ENCODE data around the gene GRID2. TPM values are rescaled to one million over a fixed set of nuclear protein-coding genes. Genes with fewer than 3 reads are reported as not detected.

Gene GRID2
- total RNA-seq, 1 donor from 2014 or later, result not detected

DNA sequence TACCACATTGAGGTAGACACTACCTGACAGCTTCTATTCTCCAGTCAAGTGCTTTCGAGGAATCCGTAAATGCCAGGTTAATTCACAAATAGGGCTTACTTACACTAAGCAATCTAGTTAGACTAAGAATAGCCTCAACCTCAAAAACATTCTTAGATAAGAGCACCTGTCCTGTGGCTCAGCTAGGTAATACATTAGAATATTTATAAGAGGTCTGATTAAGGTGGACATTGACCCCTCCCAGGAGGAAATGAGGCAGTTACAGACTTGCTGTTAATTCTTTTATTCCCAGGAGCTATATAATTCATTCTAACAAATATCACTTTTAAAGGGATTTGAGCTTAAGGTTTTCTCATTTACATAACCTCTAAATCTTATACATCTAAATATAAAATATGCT is 758.1 kb downstream of the GRID2 start:
- no peaks in the 10 kb centered on the region for H3K36me3 Mint-ChIP-seq (ENCODE audit: low read depth)
- no peaks in the 10 kb centered on the region for H3K27me3 Mint-ChIP-seq (ENCODE audit: low read depth)
- no peaks in the 10 kb centered on the region for H3K4me1 Mint-ChIP-seq (ENCODE audit: low read depth)
- intact Hi-C loops (cut with micrococcal nuclease), result no loop called here
- H3K27ac Mint-ChIP-seq, result no peak overlapping the region
- H3K9me3 Mint-ChIP-seq, result peaks cover 3% of the 10 kb centered on the region
- no peak for DNase-seq (ENCODE audit: low spot score)
- no peak overlapping the region for H3K4me3 Mint-ChIP-seq (ENCODE audit: low read depth)

DNA sequence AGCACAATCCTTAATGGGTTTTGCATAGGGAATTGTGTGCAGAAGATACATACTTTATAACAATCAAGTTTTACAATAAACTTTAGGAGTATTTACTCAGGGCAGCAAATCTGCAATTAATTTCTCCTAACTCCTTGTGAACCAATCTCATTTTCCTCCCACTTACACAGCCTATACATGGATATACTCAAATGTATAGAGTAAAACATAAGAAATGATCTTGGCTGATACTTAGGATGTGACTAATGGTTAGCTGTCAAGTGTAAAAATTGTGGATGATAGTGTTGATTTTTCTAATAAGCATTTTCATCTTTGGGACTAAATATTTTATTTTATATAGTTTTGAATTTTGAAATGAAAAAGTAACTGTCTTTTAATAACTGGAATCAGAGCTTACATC is 759.6 kb downstream of the GRID2 start:
- peaks cover 3% of the 10 kb centered on the region for H3K9me3 Mint-ChIP-seq
- no peaks in the 10 kb centered on the region for H3K36me3 Mint-ChIP-seq (ENCODE audit: low read depth)
- no peak overlapping the region for H3K27ac Mint-ChIP-seq
- no peak for DNase-seq (ENCODE audit: low spot score)
- no peaks in the 10 kb centered on the region for H3K4me1 Mint-ChIP-seq (ENCODE audit: low read depth)
- no peak overlapping the region for H3K4me3 Mint-ChIP-seq (ENCODE audit: low read depth)
- intact Hi-C loops (cut with micrococcal nuclease), result no loop called here
- H3K27me3 Mint-ChIP-seq (ENCODE audit: low read depth), result no peaks in the 10 kb centered on the region

DNA sequence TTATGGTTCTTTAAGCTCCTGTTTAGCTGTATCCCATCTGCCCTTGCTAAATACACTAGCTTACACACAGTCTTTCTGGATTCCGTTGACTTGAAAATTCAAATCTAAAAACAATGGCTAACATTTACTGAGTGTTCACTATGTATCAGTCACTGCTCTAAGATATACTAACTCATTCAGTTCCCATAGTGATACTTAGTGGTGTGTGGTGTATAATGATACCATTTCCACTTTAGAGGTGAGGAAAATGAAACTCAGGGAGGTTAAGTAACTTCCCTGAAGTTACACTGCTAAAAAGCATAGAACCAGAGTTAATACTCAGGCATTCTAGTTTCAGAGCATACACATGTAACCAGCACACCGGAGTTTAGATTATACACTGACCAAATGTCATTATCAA is 762.0 kb downstream of the GRID2 start:
- Mint-ChIP-seq H3K36me3 (ENCODE audit: low read depth) (no peaks in the 10 kb centered on the region), H3K4me1 (ENCODE audit: low read depth) (no peaks in the 10 kb centered on the region), H3K27ac (no peak overlapping the region), H3K27me3 (ENCODE audit: low read depth) (no peaks in the 10 kb centered on the region), H3K4me3 (ENCODE audit: low read depth) (no peak overlapping the region), H3K9me3 (peaks cover 3% of the 10 kb centered on the region)
- DNase-seq (ENCODE audit: low spot score), result no peak
- intact Hi-C loops (cut with micrococcal nuclease), result no loop called here

DNA sequence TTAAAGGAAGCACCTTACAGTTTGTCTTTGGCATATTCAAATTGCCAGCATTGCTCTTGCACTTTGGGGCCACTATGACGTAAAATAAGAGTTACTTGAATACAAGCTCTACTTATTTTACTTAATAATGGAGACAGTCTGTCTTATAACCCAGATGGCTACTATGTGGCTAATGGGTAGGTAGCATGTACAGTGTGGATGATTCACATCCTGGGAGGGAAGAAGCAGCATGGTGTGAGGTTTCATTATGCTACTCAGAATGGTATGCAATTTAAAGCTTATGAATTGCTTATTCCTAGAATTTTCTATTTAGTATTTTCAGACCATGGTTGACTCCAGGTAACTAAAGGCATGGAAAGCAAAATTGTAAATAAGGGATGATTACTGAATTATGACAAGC is 763.0 kb downstream of the GRID2 start:
- Mint-ChIP-seq H3K4me1 (ENCODE audit: low read depth) (no peaks in the 10 kb centered on the region), H3K27me3 (ENCODE audit: low read depth) (no peaks in the 10 kb centered on the region), H3K9me3 (peaks cover 3% of the 10 kb centered on the region), H3K36me3 (ENCODE audit: low read depth) (no peaks in the 10 kb centered on the region), H3K27ac (no peak overlapping the region), H3K4me3 (ENCODE audit: low read depth) (no peak overlapping the region)
- DNase-seq (ENCODE audit: low spot score), result no peak
- intact Hi-C loops (cut with micrococcal nuclease), result no loop called here

DNA sequence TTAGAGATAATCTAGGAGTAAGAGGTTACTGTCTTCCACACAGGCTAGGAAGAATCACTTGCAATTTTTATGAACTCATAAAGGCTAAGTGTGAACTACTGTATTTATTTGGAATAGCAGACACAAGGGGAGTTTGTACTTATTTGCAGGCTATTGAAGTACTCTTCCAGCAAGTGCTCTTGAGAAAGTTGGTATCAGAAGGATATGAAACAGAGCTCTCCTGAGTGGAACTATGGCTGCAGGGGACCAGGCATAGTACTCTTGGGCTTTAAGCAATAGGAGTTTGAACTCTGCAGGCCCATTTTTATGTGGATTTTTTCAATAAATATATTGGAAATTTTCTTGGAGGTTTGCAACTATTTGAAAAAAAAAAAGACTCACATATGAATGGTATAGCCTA is 768.5 kb downstream of the GRID2 start:
- H3K27me3 Mint-ChIP-seq (ENCODE audit: low read depth), result no peaks in the 10 kb centered on the region
- intact Hi-C loops (cut with micrococcal nuclease), result no loop called here
- H3K27ac Mint-ChIP-seq, result no peak overlapping the region
- H3K4me1 Mint-ChIP-seq (ENCODE audit: low read depth), result no peaks in the 10 kb centered on the region
- H3K9me3 Mint-ChIP-seq, result no peaks in the 10 kb centered on the region
- H3K4me3 Mint-ChIP-seq (ENCODE audit: low read depth), result no peak overlapping the region
- H3K36me3 Mint-ChIP-seq (ENCODE audit: low read depth), result no peaks in the 10 kb centered on the region
- DNase-seq (ENCODE audit: low spot score), result no peak

DNA sequence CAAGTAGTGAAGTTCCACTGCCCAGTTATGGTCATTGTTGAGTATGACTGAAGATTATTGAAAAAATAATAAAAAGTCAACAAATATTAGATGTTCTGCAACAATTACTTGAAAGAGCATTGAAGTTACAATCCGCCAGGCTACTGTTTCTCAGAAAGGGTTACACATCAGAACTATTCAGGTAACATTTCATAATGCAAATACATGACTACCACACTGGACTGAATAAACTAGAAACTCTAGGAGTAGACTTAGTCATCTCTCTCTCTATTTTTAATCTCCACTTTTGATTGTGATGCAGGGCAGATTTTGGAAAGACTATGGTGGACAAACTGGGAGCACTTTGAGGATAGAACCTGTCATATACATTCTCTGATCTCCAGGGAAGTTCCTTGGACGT is 776.5 kb downstream of the GRID2 start:
- Mint-ChIP-seq H3K4me3 (ENCODE audit: low read depth) (no peak overlapping the region), H3K27me3 (ENCODE audit: low read depth) (no peaks in the 10 kb centered on the region), H3K4me1 (ENCODE audit: low read depth) (no peaks in the 10 kb centered on the region), H3K27ac (no peak overlapping the region), H3K36me3 (ENCODE audit: low read depth) (no peaks in the 10 kb centered on the region), H3K9me3 (no peaks in the 10 kb centered on the region)
- intact Hi-C loops (cut with micrococcal nuclease), result no loop called here
- no peak for DNase-seq (ENCODE audit: low spot score)

DNA sequence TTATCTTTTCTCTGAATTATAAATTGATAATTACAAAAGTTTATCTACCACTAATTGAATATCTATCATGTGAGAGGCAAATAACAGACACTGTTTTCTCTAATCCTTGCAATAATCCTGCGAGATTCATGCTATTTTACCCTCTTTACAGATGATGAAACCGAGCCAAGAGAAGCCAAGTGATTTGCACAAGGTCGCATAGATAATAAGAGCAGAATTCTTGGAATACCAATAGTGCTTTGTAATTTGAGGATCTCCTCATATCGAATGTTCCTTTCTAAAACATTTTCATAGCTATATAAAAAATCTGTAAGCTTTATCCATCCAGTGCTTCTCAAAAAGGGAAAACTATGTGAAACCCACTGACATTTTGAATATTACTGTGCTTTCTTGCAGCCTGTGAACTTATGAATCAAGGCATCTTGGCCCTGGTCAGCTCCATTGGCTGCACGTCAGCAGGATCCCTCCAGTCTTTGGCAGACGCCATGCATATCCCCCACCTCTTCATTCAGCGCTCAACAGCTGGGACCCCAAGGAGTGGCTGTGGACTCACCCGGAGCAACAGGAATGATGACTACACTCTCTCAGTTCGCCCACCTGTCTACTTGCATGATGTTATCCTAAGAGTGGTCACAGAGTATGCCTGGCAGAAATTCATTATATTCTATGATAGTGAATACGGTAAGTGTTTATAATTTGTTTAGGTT is 781.0 kb downstream of the GRID2 start:
- intact Hi-C loops (cut with micrococcal nuclease), result no loop called here
- no peaks in the 10 kb centered on the region for H3K4me1 Mint-ChIP-seq (ENCODE audit: low read depth)
- H3K9me3 Mint-ChIP-seq, result no peaks in the 10 kb centered on the region
- H3K36me3 Mint-ChIP-seq (ENCODE audit: low read depth), result no peaks in the 10 kb centered on the region
- no peak for DNase-seq (ENCODE audit: low spot score)
- H3K27me3 Mint-ChIP-seq (ENCODE audit: low read depth), result no peaks in the 10 kb centered on the region
- H3K4me3 Mint-ChIP-seq (ENCODE audit: low read depth), result no peak overlapping the region
- H3K27ac Mint-ChIP-seq, result no peak overlapping the region

DNA sequence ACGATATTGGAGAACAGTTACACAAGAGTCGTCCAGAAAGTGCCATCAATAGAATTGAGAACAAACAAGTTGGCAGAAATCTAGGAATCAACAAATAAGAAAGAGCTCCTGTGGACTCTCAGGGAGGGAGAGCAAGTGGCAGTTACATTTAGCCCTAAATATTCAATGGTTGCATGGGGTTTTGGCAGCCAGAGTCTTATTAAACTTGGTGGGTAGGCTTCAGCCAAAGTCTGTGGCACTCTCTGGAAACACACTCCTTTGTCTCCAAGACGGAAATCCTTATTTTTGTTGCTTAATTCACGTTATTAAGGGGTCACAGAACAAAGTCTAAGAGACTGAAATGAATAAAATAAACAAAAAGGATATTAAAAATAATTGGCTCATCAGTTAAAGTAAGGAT is 782.6 kb downstream of the GRID2 start:
- DNase-seq (ENCODE audit: low spot score), result no peak
- Mint-ChIP-seq H3K4me1 (ENCODE audit: low read depth) (no peaks in the 10 kb centered on the region), H3K9me3 (no peaks in the 10 kb centered on the region), H3K27ac (no peak overlapping the region), H3K4me3 (ENCODE audit: low read depth) (no peak overlapping the region), H3K36me3 (ENCODE audit: low read depth) (no peaks in the 10 kb centered on the region), H3K27me3 (ENCODE audit: low read depth) (no peaks in the 10 kb centered on the region)
- intact Hi-C loops (cut with micrococcal nuclease), result no loop called here

DNA sequence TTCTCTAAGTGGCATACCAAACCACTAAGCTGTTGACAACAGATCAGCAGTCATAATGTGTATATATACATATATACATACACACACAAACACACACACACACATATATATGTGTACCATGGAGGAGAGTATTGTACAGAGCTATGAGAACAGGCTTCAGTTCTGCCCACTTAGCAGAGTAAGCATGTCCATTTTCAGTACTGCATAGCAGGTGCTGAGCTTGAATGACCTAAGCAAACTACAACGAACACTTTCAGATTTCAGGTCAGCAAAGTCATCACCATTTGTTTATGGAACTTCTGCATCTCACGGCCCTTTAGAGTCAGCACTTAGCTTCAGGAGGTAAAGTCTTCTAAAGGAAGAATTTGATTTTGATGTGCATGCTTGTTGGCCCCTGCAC is 789.0 kb downstream of the GRID2 start:
- Mint-ChIP-seq H3K27ac (no peak overlapping the region), H3K9me3 (peaks cover 3% of the 10 kb centered on the region), H3K36me3 (ENCODE audit: low read depth) (no peaks in the 10 kb centered on the region), H3K4me3 (ENCODE audit: low read depth) (no peak overlapping the region), H3K27me3 (ENCODE audit: low read depth) (no peaks in the 10 kb centered on the region), H3K4me1 (ENCODE audit: low read depth) (no peaks in the 10 kb centered on the region)
- intact Hi-C loops (cut with micrococcal nuclease), result no loop called here
- no peak for DNase-seq (ENCODE audit: low spot score)

DNA sequence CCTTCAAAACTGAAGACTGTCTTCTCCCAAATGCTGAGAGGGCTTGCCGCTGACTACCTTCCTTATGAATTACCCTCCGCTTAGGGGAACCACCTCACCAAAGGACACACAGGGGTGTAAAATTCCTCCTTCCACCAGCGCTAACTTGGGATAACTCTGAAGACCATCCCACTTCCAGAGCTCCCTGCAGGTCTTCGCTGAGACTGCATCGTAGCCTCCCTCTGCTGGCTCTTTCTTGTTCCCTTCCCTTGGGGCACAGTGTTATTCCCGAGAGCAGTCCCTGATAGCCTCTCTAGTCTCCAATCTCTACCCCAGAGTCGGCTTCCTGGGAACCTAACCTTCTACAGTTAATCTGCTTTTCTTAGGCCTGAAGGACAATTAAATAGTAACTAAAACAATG is 799.3 kb downstream of the GRID2 start:
- H3K36me3 Mint-ChIP-seq (ENCODE audit: low read depth), result no peaks in the 10 kb centered on the region
- H3K4me3 Mint-ChIP-seq (ENCODE audit: low read depth), result no peak overlapping the region
- intact Hi-C loops (cut with micrococcal nuclease), result no loop called here
- H3K27ac Mint-ChIP-seq, result no peak overlapping the region
- H3K9me3 Mint-ChIP-seq, result peaks cover 12% of the 10 kb centered on the region
- DNase-seq (ENCODE audit: low spot score), result no peak
- no peaks in the 10 kb centered on the region for H3K4me1 Mint-ChIP-seq (ENCODE audit: low read depth)
- H3K27me3 Mint-ChIP-seq (ENCODE audit: low read depth), result no peaks in the 10 kb centered on the region

DNA sequence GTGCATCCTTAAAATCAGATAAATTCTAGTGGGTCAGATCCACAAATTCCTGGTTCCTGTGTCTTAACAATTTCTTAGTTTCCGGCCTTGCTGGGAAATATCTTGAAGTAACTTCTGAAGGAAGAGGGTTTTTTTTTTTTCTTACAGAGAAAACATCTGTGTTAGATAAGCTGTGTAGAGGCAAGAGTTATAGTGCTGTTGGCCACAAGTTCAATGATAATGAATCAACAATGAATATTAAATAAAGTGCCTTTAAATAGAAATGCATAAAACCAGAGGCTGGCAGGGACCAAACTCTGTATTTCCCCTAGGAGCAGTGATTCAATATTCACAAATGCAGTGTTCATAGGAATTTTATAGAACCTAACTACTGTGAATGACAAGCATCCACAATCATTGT is 812.9 kb downstream of the GRID2 start:
- Mint-ChIP-seq H3K27me3 (ENCODE audit: low read depth) (no peaks in the 10 kb centered on the region), H3K27ac (no peak overlapping the region), H3K4me1 (ENCODE audit: low read depth) (no peaks in the 10 kb centered on the region), H3K4me3 (ENCODE audit: low read depth) (no peak overlapping the region), H3K9me3 (peaks cover 15% of the 10 kb centered on the region), H3K36me3 (ENCODE audit: low read depth) (no peaks in the 10 kb centered on the region)
- intact Hi-C loops (cut with micrococcal nuclease), result no loop called here
- DNase-seq (ENCODE audit: low spot score), result no peak

DNA sequence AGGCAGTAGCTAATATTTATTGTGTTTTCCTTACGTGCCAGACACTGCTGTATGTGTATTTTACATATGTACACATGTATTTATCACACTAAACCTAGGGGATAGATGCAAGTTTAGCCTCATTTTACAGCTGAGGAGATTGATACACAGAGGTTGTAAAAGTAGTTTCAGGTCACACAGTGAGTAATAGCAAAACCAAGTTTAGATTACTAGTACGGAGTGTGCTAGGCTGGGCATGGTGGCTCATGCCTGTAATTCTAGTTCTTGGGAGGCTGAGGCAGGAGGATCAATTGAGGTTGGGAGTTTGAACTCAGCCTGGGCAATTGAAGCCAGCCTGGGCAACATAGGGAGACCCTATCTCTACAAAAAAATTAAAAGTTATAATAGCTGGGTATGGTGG is 823.7 kb downstream of the GRID2 start:
- H3K4me1 Mint-ChIP-seq (ENCODE audit: low read depth), result no peaks in the 10 kb centered on the region
- intact Hi-C loops (cut with micrococcal nuclease), result no loop called here
- peaks cover 8% of the 10 kb centered on the region for H3K9me3 Mint-ChIP-seq
- H3K4me3 Mint-ChIP-seq (ENCODE audit: low read depth), result no peak overlapping the region
- H3K36me3 Mint-ChIP-seq (ENCODE audit: low read depth), result no peaks in the 10 kb centered on the region
- H3K27me3 Mint-ChIP-seq (ENCODE audit: low read depth), result no peaks in the 10 kb centered on the region
- no peak for DNase-seq (ENCODE audit: low spot score)
- no peak overlapping the region for H3K27ac Mint-ChIP-seq

DNA sequence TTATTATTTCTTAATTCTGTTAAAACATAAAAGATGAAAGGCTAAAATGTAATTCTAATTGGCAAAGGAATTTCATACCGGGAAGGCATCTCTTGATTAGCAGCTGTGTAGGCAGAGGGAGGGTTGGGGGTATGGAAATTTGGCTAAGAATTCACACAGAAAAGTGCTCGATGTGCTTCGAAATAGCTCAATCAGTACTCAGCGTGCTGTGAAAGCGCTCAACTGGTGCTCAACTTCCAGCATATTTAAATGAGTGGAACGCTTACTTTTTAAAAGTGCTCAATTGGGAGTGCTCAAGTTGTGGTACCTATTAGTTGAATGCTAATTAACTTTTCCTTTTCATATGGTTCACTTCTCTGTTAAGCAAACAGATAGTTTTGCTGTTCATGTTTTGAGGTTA is 828.9 kb downstream of the GRID2 start:
- no peak for DNase-seq (ENCODE audit: low spot score)
- no peak overlapping the region for H3K27ac Mint-ChIP-seq
- no peaks in the 10 kb centered on the region for H3K27me3 Mint-ChIP-seq (ENCODE audit: low read depth)
- peaks cover 3% of the 10 kb centered on the region for H3K9me3 Mint-ChIP-seq
- no peaks in the 10 kb centered on the region for H3K4me1 Mint-ChIP-seq (ENCODE audit: low read depth)
- intact Hi-C loops (cut with micrococcal nuclease), result no loop called here
- H3K4me3 Mint-ChIP-seq (ENCODE audit: low read depth), result no peak overlapping the region
- H3K36me3 Mint-ChIP-seq (ENCODE audit: low read depth), result no peaks in the 10 kb centered on the region

DNA sequence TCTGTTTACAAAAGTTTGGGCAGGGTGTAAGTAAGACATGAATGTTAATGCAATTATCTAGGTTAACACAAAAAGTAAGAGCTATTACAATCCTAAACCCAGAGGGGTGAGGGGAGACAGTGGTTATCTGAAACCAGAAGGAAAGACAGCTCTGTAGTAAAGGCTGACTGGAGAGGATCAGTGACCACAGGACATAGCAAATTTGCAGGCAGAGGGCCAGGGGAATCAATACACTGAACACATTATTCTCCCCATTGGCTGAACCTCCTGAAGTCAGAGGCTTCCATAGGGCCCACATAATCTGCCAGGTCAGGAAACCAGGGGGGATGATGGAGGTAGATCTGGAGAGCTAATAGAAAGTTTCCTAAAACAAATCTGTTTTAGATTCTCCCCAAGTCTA is 835.4 kb downstream of the GRID2 start:
- no peaks in the 10 kb centered on the region for H3K27me3 Mint-ChIP-seq (ENCODE audit: low read depth)
- intact Hi-C loops (cut with micrococcal nuclease), result no loop called here
- no peaks in the 10 kb centered on the region for H3K36me3 Mint-ChIP-seq (ENCODE audit: low read depth)
- H3K27ac Mint-ChIP-seq, result no peak overlapping the region
- H3K4me1 Mint-ChIP-seq (ENCODE audit: low read depth), result no peaks in the 10 kb centered on the region
- H3K4me3 Mint-ChIP-seq (ENCODE audit: low read depth), result no peak overlapping the region
- no peaks in the 10 kb centered on the region for H3K9me3 Mint-ChIP-seq
- DNase-seq (ENCODE audit: low spot score), result no peak

All from activated T-helper 2 cell treated with anti-CD3 and anti-CD28 coated beads, Interferon-gamma antibody, Interleukin-2, Interleukin-4, amounts not matched to agents 10 μg/mL and 5 μg/mL and 100 μg/mL, durations not matched to agents 14 hours and 24 hours and 36 hours (primary cell).